Measurements from ENCODE around the gene CRIP3. TPM values are rescaled to one million over a fixed set of nuclear protein-coding genes. Genes with fewer than 3 reads are reported as not detected.
"Not testable (repeated sequence)": the region's sequence is repeated elsewhere in the genome, so short reads cannot be mapped to it uniquely, and the experiment has no call there.

Gene CRIP3, protein sequence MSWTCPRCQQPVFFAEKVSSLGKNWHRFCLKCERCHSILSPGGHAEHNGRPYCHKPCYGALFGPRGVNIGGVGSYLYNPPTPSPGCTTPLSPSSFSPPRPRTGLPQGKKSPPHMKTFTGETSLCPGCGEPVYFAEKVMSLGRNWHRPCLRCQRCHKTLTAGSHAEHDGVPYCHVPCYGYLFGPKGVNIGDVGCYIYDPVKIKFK
- polyA plus RNA-seq (2012; ENCODE audit: low read depth, missing spikeins), result 12.2 TPM

DNA sequence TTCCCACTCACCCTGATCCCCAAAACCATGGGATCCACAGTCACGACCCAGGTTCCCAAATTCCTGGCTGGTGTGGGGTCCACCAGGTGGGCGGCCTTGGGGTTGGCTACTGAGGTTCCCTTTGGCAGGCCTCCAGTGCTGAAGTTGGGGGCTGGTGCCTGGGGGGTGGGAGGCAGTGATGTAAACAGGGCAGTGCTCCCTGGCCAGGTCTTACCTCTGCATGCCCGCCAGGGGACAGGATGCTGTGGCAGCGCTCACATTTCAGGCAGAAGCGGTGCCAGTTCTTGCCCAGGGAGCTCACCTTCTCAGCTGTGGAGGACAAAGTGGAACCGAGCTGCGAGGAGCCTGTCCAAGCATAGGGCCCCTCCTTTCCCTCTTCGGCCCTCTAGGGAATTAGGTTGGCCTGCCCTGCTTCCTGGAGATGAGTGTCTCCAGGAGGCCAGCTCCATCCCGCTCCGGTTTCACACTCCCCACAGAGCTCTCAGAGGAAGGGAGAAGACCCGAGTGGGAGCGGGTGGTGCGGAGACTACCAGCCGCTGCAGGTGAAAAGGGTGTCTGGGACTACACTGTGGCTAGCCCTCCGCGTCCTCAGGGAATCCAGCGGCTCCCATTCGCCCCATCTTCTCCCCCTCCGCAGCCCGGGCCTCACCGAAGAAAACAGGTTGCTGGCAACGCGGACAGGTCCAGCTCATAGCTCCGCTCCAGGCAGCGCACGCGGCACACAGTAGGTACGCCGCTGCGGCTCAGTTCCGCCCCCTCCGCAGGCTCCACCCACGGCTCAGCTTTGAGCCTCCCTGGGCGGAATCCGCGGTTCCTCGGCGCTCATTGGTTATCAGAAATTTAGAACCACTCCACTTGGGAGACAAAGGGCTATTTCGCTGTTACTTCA is at the start of gene CRIP3:
Gene CRIP3 (minus strand): TSS at position 726 of the 889 bp plus-strand sequence. CDS start 34 bp downstream, at position 692.
- DNase-seq (ENCODE audit: insufficient read length, low spot score) (no peak), FAIRE-seq (peak; percentile 72)
- no peak for TF ChIP-seq PAX5 (IDR thresholded peaks at IDR 0.05; ENCODE audit: insufficient read depth, low read length, severe bottlenecking)
- TF ChIP-seq TAF1 (IDR thresholded peaks at IDR 0.05; ENCODE audit: low read depth, low read length), result no peak
- no peak for TF ChIP-seq POLR2AphosphoS5 (IDR thresholded peaks at IDR 0.05; ENCODE audit: low read depth, low read length)
- TF ChIP-seq POU2F2 (IDR thresholded peaks at IDR 0.05; ENCODE audit: low read depth, low read length), result no peak
- no peak for TF ChIP-seq POLR2A (IDR thresholded peaks at IDR 0.05; ENCODE audit: low read depth, low read length)
- no peak for TF ChIP-seq SPI1 (IDR thresholded peaks at IDR 0.05; ENCODE audit: low read depth, low read length)

DNA sequence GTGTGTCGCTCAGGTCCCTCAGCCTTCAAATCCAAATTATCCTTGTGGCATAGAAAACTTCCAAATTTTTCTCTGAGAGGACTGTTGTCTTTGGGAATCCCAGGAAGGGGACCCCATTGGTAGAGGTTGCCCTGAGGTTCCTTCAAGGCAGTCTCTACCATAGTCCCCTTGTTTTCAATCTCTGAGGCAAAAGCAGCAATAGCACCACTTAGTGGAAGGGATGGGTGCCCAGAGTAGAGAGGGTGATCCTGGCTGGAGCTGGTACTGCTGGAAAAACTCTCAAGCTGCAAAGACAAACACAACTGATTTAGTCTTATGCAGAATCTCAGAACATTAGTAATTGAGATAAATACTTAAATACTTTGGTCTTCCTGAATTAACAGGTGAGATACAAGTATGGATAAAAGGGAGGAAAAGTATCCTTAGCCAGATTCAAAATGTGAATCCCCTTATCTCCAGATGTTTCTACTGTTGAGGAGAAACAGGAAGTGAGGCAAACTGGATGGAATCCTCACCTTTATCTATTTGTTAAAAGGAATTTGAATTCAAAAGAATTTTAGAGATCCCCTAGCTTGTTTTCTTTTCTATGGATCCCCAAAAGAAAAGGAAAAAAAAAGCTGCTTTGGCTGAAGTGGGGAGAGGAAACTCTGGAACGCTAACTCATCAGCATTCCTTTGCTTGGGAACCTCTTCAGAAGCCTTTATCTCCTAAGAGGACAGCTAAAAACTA is 47.4 kb upstream of the CRIP3 start:
- TF ChIP-seq POLR2AphosphoS5 (IDR thresholded peaks at IDR 0.05; ENCODE audit: low read depth, low read length) (no peak), POU2F2 (IDR thresholded peaks at IDR 0.05; ENCODE audit: low read depth, low read length) (no peak), TAF1 (IDR thresholded peaks at IDR 0.05; ENCODE audit: low read depth, low read length) (no peak), SPI1 (IDR thresholded peaks at IDR 0.05; ENCODE audit: low read depth, low read length) (no peak)
- no peak for DNase-seq (ENCODE audit: insufficient read length, low spot score)
- FAIRE-seq, result no peak

DNA sequence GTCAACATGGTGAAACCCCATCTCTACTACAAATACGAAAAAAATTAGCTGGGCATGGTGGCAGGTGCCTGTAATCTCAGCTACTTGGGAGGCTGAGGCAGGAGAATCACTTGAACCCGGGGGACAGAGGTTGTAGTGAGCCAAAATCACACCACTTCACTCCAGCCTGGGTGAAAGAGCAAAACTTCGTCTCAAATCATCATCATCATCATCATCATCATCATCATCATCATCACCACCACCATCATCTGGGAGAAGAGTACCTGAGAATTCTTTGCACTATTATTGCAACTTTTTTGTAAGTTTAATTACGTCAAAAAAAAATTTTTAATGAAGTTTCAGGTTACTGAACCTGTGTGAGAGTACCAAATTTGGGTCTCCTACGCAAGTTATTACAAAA is 43.3 kb upstream of the CRIP3 start:
- not testable (repeated sequence) for FAIRE-seq; DNase-seq (ENCODE audit: insufficient read length, low spot score)

DNA sequence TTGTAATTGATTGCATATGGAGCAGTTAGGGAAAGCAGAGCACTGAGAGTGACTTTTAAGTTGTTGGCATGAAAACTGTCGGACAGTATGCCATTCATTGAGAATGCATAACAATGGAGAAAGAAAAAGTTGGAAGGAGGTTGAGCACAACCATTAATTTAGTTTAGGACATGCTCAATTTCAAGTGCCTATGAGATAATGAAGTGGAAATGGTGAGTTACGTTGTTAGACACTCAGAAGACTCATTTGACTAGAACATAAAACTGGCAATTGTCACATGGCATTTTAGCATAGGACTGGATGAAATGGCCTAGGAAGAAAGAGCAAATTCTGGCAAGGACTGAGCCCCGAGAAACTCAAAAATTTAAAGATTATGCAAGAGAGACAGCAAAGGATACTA is 38.8 kb upstream of the CRIP3 start:
- DNase-seq (ENCODE audit: insufficient read length, low spot score) (no peak), FAIRE-seq (peak; percentile 13)
- TF ChIP-seq POU2F2 (IDR thresholded peaks at IDR 0.05; ENCODE audit: low read depth, low read length) (no peak), SPI1 (IDR thresholded peaks at IDR 0.05; ENCODE audit: low read depth, low read length) (no peak), TAF1 (IDR thresholded peaks at IDR 0.05; ENCODE audit: low read depth, low read length) (no peak), POLR2AphosphoS5 (IDR thresholded peaks at IDR 0.05; ENCODE audit: low read depth, low read length) (no peak), PAX5 (IDR thresholded peaks at IDR 0.05; ENCODE audit: insufficient read depth, low read length, severe bottlenecking) (no peak), POLR2A (IDR thresholded peaks at IDR 0.05; ENCODE audit: low read depth, low read length) (no peak)

DNA sequence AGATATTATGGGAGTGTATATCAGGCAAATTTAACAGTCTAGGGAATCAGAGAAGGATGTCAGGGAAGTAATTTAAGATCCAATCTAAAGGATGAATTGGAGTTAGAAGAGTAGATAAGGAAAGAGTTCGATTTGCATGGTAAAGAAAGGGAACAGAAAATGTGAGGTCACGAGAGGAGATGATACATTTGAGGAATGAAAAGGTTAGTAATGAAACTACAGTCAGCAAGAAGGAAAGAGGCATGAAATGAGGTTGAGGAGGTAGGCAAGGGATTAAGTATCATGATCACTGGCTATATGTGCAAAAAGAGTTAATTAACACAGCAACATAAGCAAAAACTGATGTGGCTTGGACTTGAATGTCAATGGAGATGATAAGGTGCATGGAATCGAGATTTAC is 38.4 kb upstream of the CRIP3 start:
- TF ChIP-seq PAX5 (IDR thresholded peaks at IDR 0.05; ENCODE audit: insufficient read depth, low read length, severe bottlenecking) (no peak), SPI1 (IDR thresholded peaks at IDR 0.05; ENCODE audit: low read depth, low read length) (peak; percentile 65), POLR2A (IDR thresholded peaks at IDR 0.05; ENCODE audit: low read depth, low read length) (no peak)
- FAIRE-seq, result peak; percentile 69
- DNase-seq (ENCODE audit: insufficient read length, low spot score), result no peak

DNA sequence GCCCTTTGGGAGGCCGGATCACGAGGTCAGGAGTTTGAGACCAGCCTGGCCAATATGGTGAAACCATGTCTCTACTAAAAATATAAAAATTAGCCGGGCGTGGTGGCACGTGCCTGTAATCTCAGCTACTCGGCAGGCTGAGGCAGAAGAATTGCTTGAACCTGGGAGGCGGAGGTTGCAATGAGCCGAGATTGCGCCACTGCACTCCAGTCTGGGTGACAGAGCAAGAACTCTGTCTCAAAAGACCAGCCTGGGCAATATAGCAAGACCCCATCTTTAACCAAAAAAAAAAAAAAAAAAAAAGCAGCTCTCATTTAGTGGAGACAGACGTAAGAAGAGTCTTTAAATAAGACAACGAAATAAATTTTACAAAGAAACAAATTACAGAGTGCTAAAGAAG is 37.6 kb upstream of the CRIP3 start:
- DNase-seq (ENCODE audit: insufficient read length, low spot score); FAIRE-seq: not testable (repeated sequence)

DNA sequence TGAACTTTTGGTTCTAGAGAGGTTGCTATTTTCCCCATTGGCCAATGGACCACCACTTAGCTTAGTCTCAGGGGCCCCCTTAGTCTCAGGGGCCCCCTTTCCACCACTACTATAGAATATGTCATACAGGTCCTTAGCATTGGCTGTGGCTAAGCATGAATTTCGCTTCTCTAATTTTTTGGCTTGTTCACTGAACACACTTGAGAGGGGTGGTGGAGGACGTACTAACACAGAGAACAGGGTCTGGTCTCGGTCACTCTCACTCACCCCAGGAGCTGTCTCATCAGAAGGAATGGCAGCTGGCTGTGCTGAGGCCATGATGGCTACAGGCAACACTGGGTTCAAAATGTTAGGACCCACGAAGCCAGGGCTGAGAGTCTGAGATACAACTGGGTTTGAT is 30.5 kb upstream of the CRIP3 start:
- DNase-seq (ENCODE audit: insufficient read length, low spot score) (peak; percentile 17), FAIRE-seq (peak; percentile 85)
- no peak; the same call in 1 of the 2 replicates for TF ChIP-seq POLR2AphosphoS5 (IDR thresholded peaks at IDR 0.05; ENCODE audit: low read depth, low read length)
- no peak for TF ChIP-seq TAF1 (IDR thresholded peaks at IDR 0.05; ENCODE audit: low read depth, low read length)
- TF ChIP-seq POLR2A (IDR thresholded peaks at IDR 0.05; ENCODE audit: low read depth, low read length), result no peak
- peak; percentile 83 for TF ChIP-seq SPI1 (IDR thresholded peaks at IDR 0.05; ENCODE audit: low read depth, low read length)
- no peak for TF ChIP-seq POU2F2 (IDR thresholded peaks at IDR 0.05; ENCODE audit: low read depth, low read length)
- TF ChIP-seq PAX5 (IDR thresholded peaks at IDR 0.05; ENCODE audit: insufficient read depth, low read length, severe bottlenecking), result no peak

DNA sequence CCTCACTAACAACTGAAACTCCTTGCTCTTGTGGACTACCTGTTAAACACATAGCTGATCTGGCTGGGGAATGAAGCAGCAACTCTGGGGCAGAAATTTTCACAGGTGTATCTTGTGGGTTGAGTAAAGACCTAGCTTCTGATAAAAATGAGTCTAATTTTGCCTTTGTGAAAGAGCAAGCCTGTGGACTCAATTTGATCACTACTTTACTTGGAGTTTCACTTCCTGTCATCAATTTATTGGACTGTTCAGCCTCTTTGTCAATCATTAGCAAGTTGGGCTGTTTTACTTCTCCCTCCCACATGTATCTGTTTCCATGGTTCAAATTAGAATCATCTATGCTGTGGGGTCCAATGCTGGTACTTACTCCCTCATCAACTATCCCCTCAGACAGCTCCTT is 29.6 kb upstream of the CRIP3 start:
- no peak for TF ChIP-seq TAF1 (IDR thresholded peaks at IDR 0.05; ENCODE audit: low read depth, low read length)
- TF ChIP-seq PAX5 (IDR thresholded peaks at IDR 0.05; ENCODE audit: insufficient read depth, low read length, severe bottlenecking), result no peak
- peak; percentile 55; the same call in 1 of the 2 replicates for TF ChIP-seq POLR2AphosphoS5 (IDR thresholded peaks at IDR 0.05; ENCODE audit: low read depth, low read length)
- no peak for TF ChIP-seq POU2F2 (IDR thresholded peaks at IDR 0.05; ENCODE audit: low read depth, low read length)
- TF ChIP-seq SPI1 (IDR thresholded peaks at IDR 0.05; ENCODE audit: low read depth, low read length), result peak; percentile 96
- no peak for TF ChIP-seq POLR2A (IDR thresholded peaks at IDR 0.05; ENCODE audit: low read depth, low read length)
- peak; percentile 91 for FAIRE-seq
- DNase-seq (ENCODE audit: insufficient read length, low spot score), result no peak

DNA sequence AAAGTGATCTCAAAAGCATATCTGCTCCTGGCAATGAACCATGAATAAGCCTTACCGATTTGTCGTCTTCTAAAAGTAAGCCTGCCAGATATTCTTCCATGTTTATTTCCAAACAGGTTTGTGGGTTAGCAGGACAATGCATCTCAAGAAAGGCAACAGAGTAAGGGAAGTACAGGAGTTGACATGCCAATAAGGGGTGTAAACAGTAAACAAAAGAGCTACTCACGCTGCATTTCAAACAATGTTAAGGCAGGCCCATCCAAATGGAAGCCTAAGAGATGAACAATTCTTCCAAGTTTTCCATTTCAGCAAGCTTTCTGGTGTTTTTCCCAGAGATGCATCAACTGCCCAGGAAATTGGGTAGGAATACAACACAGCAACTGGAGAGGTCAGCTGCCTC is 27.8 kb upstream of the CRIP3 start:
- FAIRE-seq (no peak), DNase-seq (ENCODE audit: insufficient read length, low spot score) (no peak)
- TF ChIP-seq PAX5 (IDR thresholded peaks at IDR 0.05; ENCODE audit: insufficient read depth, low read length, severe bottlenecking) (no peak), POLR2AphosphoS5 (IDR thresholded peaks at IDR 0.05; ENCODE audit: low read depth, low read length) (no peak), TAF1 (IDR thresholded peaks at IDR 0.05; ENCODE audit: low read depth, low read length) (no peak), POU2F2 (IDR thresholded peaks at IDR 0.05; ENCODE audit: low read depth, low read length) (no peak), POLR2A (IDR thresholded peaks at IDR 0.05; ENCODE audit: low read depth, low read length) (no peak), SPI1 (IDR thresholded peaks at IDR 0.05; ENCODE audit: low read depth, low read length) (no peak)

DNA sequence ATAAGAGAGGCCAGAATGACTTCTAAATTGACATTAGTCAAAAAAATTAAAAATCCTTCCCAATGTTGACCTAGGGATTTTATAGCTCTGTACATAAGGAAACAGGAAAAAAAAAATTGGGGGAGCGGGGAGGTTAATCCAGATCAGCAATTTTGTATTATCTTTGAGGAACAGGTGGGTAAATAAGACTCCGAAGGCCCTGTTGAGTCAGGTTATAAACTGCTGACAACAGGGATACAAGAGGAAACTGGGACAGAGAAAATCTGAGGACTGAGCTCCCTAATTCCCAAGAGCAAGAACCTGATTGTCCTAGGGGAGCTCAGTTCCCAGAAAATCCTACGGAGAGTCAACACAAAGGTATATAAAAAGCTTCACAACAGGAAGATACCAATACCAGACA is 26.8 kb upstream of the CRIP3 start:
- no peak; the same call in 1 of the 2 replicates for TF ChIP-seq POLR2A (IDR thresholded peaks at IDR 0.05; ENCODE audit: low read depth, low read length)
- no peak for TF ChIP-seq SPI1 (IDR thresholded peaks at IDR 0.05; ENCODE audit: low read depth, low read length)
- TF ChIP-seq PAX5 (IDR thresholded peaks at IDR 0.05; ENCODE audit: insufficient read depth, low read length, severe bottlenecking), result no peak
- TF ChIP-seq TAF1 (IDR thresholded peaks at IDR 0.05; ENCODE audit: low read depth, low read length), result no peak
- no peak for TF ChIP-seq POU2F2 (IDR thresholded peaks at IDR 0.05; ENCODE audit: low read depth, low read length)
- no peak for TF ChIP-seq POLR2AphosphoS5 (IDR thresholded peaks at IDR 0.05; ENCODE audit: low read depth, low read length)
- FAIRE-seq (no peak), DNase-seq (ENCODE audit: insufficient read length, low spot score) (no peak)
